Stimulated activated CD4-positive, alpha-beta T cell treated with anti-CD3 and anti-CD28 coated beads, TNF-alpha, amount 100 ng/mL, for 24 hours (primary cell): Measurements from ENCODE around the gene HDAC4.
A peak's percentile ranks its signal among the peaks of the same experiment; 100 is the strongest.

ENCODE experiments used
- DNase-seq, 3 experiments: peaks; one replicate each; pipeline ENCODE4 v3.0.0-alpha.2; 2020; ENCODE audit warnings: low read depth in 3 of 3

HDAC4 gene

GRCh38 chr2:239267288-239267951, 133.4 kb downstream of the HDAC4 start:
- peak; percentile 75 to 88 (median 84) for DNase-seq

GRCh38 chr2:239266779-239267287, 134.0 kb downstream of the HDAC4 start:
- no peak for DNase-seq

GRCh38 chr2:239266434-239266766, 134.4 kb downstream of the HDAC4 start:
- no peak for DNase-seq

DNA sequence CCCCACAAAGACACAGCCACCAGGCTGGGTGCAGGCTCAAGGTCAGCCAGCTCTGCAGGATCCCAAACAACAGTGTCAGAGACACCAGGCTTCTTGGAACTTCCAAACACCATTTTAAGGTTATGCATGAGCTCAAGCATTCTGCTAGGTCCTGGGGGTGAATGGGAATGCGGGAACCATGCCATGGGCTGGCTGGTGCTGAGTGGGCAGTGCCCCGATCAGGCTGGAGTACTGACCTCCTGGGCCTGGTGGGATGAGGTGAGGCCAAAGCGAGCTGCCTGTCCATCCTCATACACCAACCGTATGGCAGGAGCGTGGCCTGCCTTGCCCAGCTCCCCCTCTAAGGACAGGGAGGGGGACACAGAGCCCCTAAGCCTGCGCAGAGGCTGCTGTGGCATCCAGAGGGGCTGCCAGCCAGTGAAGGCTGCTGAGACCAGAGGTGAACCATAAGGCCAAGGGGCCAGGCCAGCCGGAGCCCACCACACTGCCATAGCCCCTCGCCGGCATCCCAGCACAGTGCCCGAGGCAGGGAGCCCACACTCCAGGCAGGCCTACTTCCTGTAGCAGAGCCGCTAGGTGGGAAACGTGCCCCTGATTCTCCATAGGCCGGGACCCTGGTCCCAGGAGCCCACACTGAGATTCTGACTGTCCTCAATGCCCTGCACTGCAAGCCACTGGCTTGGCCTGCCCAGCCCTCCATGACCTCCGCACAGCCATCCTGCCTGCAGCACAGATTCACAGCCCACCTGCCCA, 135.0 kb downstream of the HDAC4 start:
- DNase-seq: no peak

DNA sequence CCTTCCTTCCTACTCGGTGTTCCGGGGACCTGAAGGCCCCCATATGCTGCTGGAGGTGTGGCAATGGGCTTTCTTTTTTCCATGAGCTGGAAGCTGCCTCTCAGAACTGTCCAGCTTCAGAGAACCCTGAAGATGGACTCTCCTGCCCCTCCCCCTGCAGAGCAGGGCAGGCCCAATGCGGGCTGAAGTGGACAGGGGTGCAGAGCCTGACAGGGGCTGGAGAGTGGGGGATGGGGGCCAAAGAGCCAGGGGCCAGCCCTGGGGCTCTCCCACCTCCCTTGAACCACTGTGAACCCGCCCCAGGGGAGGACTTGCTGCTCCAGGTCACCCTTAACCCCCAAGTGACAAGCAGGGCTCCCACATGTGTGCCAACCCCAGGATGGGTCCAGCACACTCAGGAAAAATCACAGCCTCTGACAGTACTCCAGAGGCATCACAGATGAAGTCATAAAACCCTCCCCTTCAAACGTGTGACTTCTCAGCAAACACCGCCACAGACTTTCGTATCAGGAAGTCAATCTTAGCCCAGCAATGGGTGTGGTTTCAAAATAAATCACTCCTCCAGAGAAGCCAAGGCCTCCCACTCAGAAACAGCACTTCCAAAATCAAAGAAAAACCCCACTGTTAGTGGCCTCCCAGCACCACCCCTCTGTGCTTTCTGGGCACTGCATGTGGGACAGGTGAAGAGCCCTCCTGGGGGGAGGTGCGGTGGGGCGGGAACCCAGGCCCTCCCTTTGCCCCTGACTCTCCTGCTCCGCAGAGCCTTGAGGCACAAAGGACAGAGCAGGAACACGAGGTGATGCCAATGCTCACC, 135.8 kb downstream of the HDAC4 start:
- DNase-seq: peak in 2 of 3 experiments; percentile 40 to 49

GRCh38 chr2:239264492-239264837, 136.4 kb downstream of the HDAC4 start:
- no peak for DNase-seq

GRCh38 chr2:239263669-239264491, 136.9 kb downstream of the HDAC4 start:
- DNase-seq: no peak

GRCh38 chr2:239263231-239263630, 137.6 kb downstream of the HDAC4 start:
- no peak for DNase-seq

- DNase-seq: no peak
These were observed 138.2 kb downstream of the HDAC4 start for GRCh38 chr2:239262484-239263230.

DNA sequence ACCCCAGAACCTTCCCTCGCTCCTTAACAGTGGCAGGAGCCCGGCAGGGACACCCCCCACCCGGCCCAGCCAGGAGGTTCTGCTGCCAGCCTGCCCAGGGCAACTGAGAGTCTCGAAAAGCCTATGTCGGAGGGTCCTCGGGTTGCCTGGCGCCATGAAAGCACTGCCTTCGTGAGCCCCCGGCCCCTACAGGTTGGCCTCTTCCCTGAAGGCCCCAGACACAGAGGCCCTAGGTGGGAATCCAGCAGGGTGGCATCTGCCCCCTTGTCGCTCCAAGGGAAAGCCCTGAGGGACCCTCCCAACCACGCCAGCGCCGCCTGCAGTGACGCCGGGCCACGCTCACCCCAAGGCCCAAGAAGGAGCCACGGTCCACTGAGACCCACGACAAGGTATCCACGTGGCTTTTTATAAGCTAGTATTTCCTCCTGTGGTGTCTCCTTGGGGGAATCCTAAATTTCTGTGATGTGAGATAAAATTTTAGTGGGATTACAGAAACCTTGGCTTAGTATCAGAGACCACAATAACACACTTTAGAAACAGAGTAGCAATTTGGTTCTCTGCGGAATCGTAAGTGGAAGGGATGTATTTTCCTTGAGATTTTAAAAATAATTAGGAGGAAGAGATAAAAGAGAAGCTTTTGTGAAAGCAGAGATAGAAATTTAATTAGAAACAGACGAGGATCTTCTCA, 138.9 kb downstream of the HDAC4 start:
- no peak for DNase-seq

- no peak for DNase-seq
These were observed 139.5 kb downstream of the HDAC4 start for GRCh38 chr2:239261356-239261755.

DNA sequence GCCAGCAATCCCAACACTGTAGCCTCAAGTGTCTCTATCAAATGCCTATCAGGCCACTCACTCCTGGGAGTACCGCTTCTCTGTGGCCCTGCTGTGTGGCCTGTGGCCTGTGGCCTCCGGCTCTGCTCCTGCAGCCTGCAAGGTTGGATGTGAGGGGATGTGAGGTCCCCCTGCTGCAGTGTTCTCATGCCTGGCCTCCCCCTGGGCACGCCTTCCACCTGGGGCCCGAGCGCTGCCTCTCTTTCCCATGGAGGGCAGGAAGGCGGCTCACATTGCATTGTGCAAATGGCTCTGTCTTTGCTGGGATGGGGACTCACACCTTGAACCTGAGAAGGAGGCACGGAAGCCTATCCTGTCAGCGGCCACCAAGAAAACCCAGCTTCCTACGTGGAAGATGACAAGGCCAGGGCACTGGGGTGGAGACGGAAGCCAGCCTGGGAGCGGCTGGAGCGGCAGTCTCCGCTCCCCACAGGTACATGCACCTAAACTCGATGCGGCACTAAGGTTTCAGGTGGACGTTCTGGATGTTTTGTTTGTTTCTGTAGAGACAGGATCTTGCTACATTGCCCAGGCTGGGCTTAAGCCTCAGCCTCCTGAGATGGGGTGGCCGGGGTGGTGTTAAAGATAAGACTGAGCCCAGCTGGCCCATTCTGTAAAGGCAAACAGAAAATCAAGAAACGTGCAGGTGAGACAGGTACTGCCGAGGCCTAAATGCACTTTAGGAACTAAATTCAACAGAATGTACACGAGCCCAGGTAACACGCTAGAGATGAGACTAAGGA, 140.1 kb downstream of the HDAC4 start:
- no peak for DNase-seq

DNA sequence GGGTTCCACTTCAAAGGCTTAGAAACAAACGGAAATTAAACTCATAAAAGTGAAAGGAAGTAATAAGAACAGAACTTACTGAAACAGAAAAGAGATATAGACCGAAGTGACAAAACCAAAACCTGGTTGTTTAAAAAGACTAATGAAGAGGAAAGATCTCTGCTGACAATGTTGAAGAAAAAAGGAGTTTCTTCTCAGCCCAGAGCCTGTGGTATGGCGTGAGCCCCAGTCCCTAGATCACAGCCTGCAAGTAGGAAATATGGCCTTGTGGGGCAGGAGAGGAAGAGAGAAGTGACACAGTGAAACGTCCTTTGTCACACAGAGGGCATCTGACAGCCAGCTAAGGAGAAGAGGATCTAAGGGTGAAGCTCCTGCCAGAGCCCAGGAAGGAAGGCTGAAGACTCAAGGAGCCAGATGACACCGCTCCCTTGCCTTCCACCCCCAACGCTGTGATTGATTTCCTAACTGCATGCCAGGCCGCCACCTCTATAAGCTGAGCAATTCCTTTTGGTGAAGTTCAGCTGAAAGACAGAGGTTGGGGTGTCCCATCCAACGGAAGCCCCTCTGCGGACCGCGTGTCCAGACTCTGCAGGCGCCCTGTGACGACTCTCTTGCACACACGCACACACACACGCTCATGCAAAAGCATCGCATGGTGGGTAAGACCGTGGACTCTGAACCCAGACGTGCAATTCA, 141.1 kb downstream of the HDAC4 start:
- DNase-seq: no peak

- DNase-seq: no peak
These were observed 141.6 kb downstream of the HDAC4 start for GRCh38 chr2:239259173-239259572.

DNA sequence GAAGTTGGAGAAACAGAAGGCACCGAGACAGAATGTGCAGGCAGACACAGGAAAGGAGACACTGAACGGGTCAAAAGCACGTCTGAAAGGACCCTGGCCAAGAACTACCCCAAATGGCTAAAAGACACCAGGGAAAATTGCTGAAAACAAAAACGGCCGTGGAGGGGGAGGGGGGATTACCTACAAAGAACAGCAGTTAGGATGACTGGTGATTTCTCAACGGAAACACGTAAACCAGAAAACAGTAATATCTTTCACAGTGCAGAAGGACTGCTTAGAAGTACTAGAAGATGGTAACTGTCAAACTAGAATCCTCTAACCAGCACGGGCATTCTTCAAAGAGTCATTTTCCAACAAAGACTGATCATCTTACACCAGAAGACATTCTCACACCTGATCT, 142.6 kb downstream of the HDAC4 start:
- DNase-seq: no peak

DNA sequence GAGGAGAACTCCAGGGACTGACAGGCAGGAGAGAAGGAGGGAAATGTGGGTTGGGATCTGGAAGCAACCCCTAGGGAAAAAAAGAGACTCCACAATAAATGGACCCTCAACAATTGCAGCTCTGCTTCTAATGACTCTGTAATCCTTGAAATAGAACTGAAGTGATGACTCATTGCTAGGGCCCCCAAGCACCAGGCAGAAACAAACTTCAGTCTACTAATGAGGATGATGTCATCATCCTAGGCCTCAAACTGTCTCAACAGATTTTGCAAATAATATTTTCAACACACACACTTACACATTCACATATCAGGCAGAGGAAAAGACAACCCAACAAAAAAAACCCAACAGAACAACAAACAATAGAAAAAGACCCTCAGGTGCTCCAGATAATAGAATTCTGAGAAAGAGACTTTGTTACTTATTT, 143.3 kb downstream of the HDAC4 start:
- no peak for DNase-seq

DNA sequence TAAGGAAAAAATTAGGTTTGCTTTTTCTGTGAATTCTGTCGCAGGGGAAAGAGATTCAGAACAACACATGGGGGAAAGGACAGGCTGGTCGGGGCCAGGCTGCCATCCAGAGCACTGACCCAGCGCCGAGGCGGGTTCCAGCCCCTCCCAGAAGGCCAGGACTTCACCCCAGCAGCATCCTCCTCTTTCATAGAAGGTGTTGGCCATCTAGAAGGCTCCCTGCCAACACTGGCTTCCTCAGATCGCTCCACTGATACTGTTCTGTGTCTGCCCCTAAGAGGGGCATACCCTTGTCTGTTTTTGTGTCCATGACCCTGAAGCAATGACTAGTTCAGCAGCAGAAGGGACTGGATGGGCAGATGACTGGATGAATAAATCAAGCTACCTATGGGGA, 144.5 kb downstream of the HDAC4 start:
- DNase-seq: no peak

DNA sequence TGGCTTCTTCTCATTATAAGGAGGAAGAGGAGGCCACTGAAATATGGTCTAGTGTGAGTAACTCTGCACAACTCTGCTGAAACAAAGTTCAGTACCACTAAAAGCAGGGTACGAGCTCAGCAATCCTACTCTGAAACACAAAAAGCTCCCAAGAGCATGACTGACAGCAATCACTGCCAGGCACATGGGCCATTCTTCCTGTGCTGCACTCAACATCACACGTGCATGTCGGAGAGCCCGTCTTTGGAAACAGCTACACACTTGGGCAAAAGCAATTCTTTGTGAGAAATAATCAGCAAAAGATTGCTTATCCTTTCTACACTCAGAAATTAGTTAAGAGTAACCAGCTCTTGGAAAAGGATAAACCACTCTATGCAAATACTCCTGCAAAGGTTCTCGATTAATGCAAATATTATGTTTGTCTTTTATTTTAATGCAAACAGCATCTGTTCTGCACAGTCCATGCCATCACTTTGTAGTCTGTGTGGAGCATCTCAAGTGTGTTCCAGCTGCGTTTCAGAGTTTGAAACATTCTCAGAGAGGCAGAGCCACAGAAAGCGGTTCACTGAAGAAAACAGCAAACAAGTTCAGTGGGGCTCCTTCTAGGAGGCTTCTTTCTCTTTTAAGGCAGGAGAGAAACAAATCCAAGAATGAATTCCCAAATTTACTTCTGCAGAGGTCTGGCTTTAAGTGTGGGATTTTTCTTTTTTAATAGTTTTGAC, 145.0 kb downstream of the HDAC4 start:
- no peak for DNase-seq
